ENCODE data around the gene NFIB.
A peak's percentile ranks its signal among the peaks of the same experiment; 100 is the strongest.

The NFIB gene

GRCh38 chr9:14205463-14205862 lies 108.5 kb downstream of the NFIB start:
- peak overlapping the region; percentile 63 for H3K27ac ChIP-seq (ENCODE audit: low read depth, low read length)
- H3K27me3 ChIP-seq (ENCODE audit: control insufficient read depth, insufficient read depth, low read length): no peaks in the 10 kb centered on the region
- no peaks in the 10 kb centered on the region for H3K36me3 ChIP-seq (ENCODE audit: control insufficient read depth, insufficient read depth, low read length)
- no peak overlapping the region for H3K9ac ChIP-seq (ENCODE audit: low read length)
- no peak overlapping the region for H3K4me3 ChIP-seq (ENCODE audit: low read length)
- peaks cover 22% of the 10 kb centered on the region for H3K4me1 ChIP-seq (ENCODE audit: control insufficient read depth, insufficient read depth, low read length)

- peak overlapping the region; percentile 23 for H3K4me3 ChIP-seq (ENCODE audit: low read length)
- H3K27ac ChIP-seq (ENCODE audit: low read depth, low read length): peak overlapping the region; percentile 78
- H3K36me3 ChIP-seq (ENCODE audit: control insufficient read depth, insufficient read depth, low read length): no peaks in the 10 kb centered on the region
- peaks cover 36% of the 10 kb centered on the region for H3K4me1 ChIP-seq (ENCODE audit: control insufficient read depth, insufficient read depth, low read length)
- H3K9ac ChIP-seq (ENCODE audit: low read length): no peak overlapping the region
- H3K27me3 ChIP-seq (ENCODE audit: control insufficient read depth, insufficient read depth, low read length): no peaks in the 10 kb centered on the region
These were observed 110.4 kb downstream of the NFIB start for GRCh38 chr9:14203356-14204056.

- Histone ChIP-seq H3K36me3 (ENCODE audit: control insufficient read depth, insufficient read depth, low read length) (no peaks in the 10 kb centered on the region), H3K9ac (ENCODE audit: low read length) (no peak overlapping the region), H3K27ac (ENCODE audit: low read depth, low read length) (peak overlapping the region; percentile 49), H3K4me1 (ENCODE audit: control insufficient read depth, insufficient read depth, low read length) (peaks cover 32% of the 10 kb centered on the region), H3K4me3 (ENCODE audit: low read length) (no peak overlapping the region), H3K27me3 (ENCODE audit: control insufficient read depth, insufficient read depth, low read length) (no peaks in the 10 kb centered on the region)
These were observed 115.0 kb downstream of the NFIB start for GRCh38 chr9:14198841-14199455.

GRCh38 chr9:14198047-14198840 lies 115.7 kb downstream of the NFIB start:
- peak overlapping the region; percentile 49 for H3K27ac ChIP-seq (ENCODE audit: low read depth, low read length)
- no peaks in the 10 kb centered on the region for H3K36me3 ChIP-seq (ENCODE audit: control insufficient read depth, insufficient read depth, low read length)
- H3K27me3 ChIP-seq (ENCODE audit: control insufficient read depth, insufficient read depth, low read length): no peaks in the 10 kb centered on the region
- H3K4me1 ChIP-seq (ENCODE audit: control insufficient read depth, insufficient read depth, low read length): peaks cover 32% of the 10 kb centered on the region
- no peak overlapping the region for H3K9ac ChIP-seq (ENCODE audit: low read length)
- no peak overlapping the region for H3K4me3 ChIP-seq (ENCODE audit: low read length)

- peaks cover 26% of the 10 kb centered on the region for H3K4me1 ChIP-seq (ENCODE audit: control insufficient read depth, insufficient read depth, low read length)
- H3K36me3 ChIP-seq (ENCODE audit: control insufficient read depth, insufficient read depth, low read length): no peaks in the 10 kb centered on the region
- H3K9ac ChIP-seq (ENCODE audit: low read length): no peak overlapping the region
- H3K27me3 ChIP-seq (ENCODE audit: control insufficient read depth, insufficient read depth, low read length): no peaks in the 10 kb centered on the region
- H3K27ac ChIP-seq (ENCODE audit: low read depth, low read length): no peak overlapping the region
- no peak overlapping the region for H3K4me3 ChIP-seq (ENCODE audit: low read length)
These were observed 116.5 kb downstream of the NFIB start for GRCh38 chr9:14197325-14197858.

- Histone ChIP-seq H3K27me3 (ENCODE audit: control insufficient read depth, insufficient read depth, low read length) (no peaks in the 10 kb centered on the region), H3K9ac (ENCODE audit: low read length) (no peak overlapping the region), H3K4me3 (ENCODE audit: low read length) (no peak overlapping the region), H3K4me1 (ENCODE audit: control insufficient read depth, insufficient read depth, low read length) (peaks cover 9% of the 10 kb centered on the region), H3K36me3 (ENCODE audit: control insufficient read depth, insufficient read depth, low read length) (no peaks in the 10 kb centered on the region), H3K27ac (ENCODE audit: low read depth, low read length) (no peak overlapping the region)
These were observed 120.5 kb downstream of the NFIB start for GRCh38 chr9:14193328-14193990.

- no peaks in the 10 kb centered on the region for H3K36me3 ChIP-seq (ENCODE audit: control insufficient read depth, insufficient read depth, low read length)
- no peak overlapping the region for H3K27ac ChIP-seq (ENCODE audit: low read depth, low read length)
- H3K4me1 ChIP-seq (ENCODE audit: control insufficient read depth, insufficient read depth, low read length): peaks cover 4% of the 10 kb centered on the region
- H3K4me3 ChIP-seq (ENCODE audit: low read length): no peak overlapping the region
- no peak overlapping the region for H3K9ac ChIP-seq (ENCODE audit: low read length)
- H3K27me3 ChIP-seq (ENCODE audit: control insufficient read depth, insufficient read depth, low read length): no peaks in the 10 kb centered on the region
These were observed 121.4 kb downstream of the NFIB start for GRCh38 chr9:14192556-14192955.

GRCh38 chr9:14191512-14191911 lies 122.4 kb downstream of the NFIB start:
- H3K27ac ChIP-seq (ENCODE audit: low read depth, low read length): no peak overlapping the region

GRCh38 chr9:14190240-14190639 lies 123.7 kb downstream of the NFIB start:
- Histone ChIP-seq H3K4me3 (ENCODE audit: low read length) (no peak overlapping the region), H3K27ac (ENCODE audit: low read depth, low read length) (no peak overlapping the region), H3K9ac (ENCODE audit: low read length) (no peak overlapping the region), H3K4me1 (ENCODE audit: control insufficient read depth, insufficient read depth, low read length) (peaks cover 7% of the 10 kb centered on the region), H3K27me3 (ENCODE audit: control insufficient read depth, insufficient read depth, low read length) (no peaks in the 10 kb centered on the region), H3K36me3 (ENCODE audit: control insufficient read depth, insufficient read depth, low read length) (no peaks in the 10 kb centered on the region)

More at GRCh38 chr9:14191512-14191911, 122.4 kb downstream of the NFIB start:
- H3K4me1 ChIP-seq (ENCODE audit: control insufficient read depth, insufficient read depth, low read length): peaks cover 7% of the 10 kb centered on the region
- no peaks in the 10 kb centered on the region for H3K36me3 ChIP-seq (ENCODE audit: control insufficient read depth, insufficient read depth, low read length)
- H3K9ac ChIP-seq (ENCODE audit: low read length): no peak overlapping the region
- H3K27me3 ChIP-seq (ENCODE audit: control insufficient read depth, insufficient read depth, low read length): no peaks in the 10 kb centered on the region
- no peak overlapping the region for H3K4me3 ChIP-seq (ENCODE audit: low read length)

- Histone ChIP-seq H3K4me3 (ENCODE audit: low read length) (no peak overlapping the region), H3K4me1 (ENCODE audit: control insufficient read depth, insufficient read depth, low read length) (peaks cover 7% of the 10 kb centered on the region), H3K27ac (ENCODE audit: low read depth, low read length) (no peak overlapping the region), H3K9ac (ENCODE audit: low read length) (no peak overlapping the region), H3K27me3 (ENCODE audit: control insufficient read depth, insufficient read depth, low read length) (no peaks in the 10 kb centered on the region), H3K36me3 (ENCODE audit: control insufficient read depth, insufficient read depth, low read length) (no peaks in the 10 kb centered on the region)
These were observed 124.4 kb downstream of the NFIB start for GRCh38 chr9:14189578-14189977.

- H3K27ac ChIP-seq (ENCODE audit: low read depth, low read length): no peak overlapping the region
- no peaks in the 10 kb centered on the region for H3K27me3 ChIP-seq (ENCODE audit: control insufficient read depth, insufficient read depth, low read length)
- H3K4me3 ChIP-seq (ENCODE audit: low read length): no peak overlapping the region
- no peak overlapping the region for H3K9ac ChIP-seq (ENCODE audit: low read length)
- H3K4me1 ChIP-seq (ENCODE audit: control insufficient read depth, insufficient read depth, low read length): peaks cover 7% of the 10 kb centered on the region
- H3K36me3 ChIP-seq (ENCODE audit: control insufficient read depth, insufficient read depth, low read length): no peaks in the 10 kb centered on the region
These were observed 124.8 kb downstream of the NFIB start for GRCh38 chr9:14189146-14189545.

GRCh38 chr9:14188538-14188937 lies 125.4 kb downstream of the NFIB start:
- H3K4me1 ChIP-seq (ENCODE audit: control insufficient read depth, insufficient read depth, low read length): peaks cover 4% of the 10 kb centered on the region
- H3K4me3 ChIP-seq (ENCODE audit: low read length): no peak overlapping the region
- H3K9ac ChIP-seq (ENCODE audit: low read length): no peak overlapping the region
- H3K27me3 ChIP-seq (ENCODE audit: control insufficient read depth, insufficient read depth, low read length): no peaks in the 10 kb centered on the region
- H3K36me3 ChIP-seq (ENCODE audit: control insufficient read depth, insufficient read depth, low read length): no peaks in the 10 kb centered on the region
- H3K27ac ChIP-seq (ENCODE audit: low read depth, low read length): no peak overlapping the region
